Measurements from ENCODE around the gene EVPL. TPM values are rescaled to one million over a fixed set of nuclear protein-coding genes. Genes with fewer than 3 reads are reported as not detected.

The EVPL gene
- total and polyA plus RNA-seq, 2 of the 13 experiments (the other 11 are each of a cell fraction or from before 2014, with no cell fraction given) = 2.1 to 8.2 TPM

DNA sequence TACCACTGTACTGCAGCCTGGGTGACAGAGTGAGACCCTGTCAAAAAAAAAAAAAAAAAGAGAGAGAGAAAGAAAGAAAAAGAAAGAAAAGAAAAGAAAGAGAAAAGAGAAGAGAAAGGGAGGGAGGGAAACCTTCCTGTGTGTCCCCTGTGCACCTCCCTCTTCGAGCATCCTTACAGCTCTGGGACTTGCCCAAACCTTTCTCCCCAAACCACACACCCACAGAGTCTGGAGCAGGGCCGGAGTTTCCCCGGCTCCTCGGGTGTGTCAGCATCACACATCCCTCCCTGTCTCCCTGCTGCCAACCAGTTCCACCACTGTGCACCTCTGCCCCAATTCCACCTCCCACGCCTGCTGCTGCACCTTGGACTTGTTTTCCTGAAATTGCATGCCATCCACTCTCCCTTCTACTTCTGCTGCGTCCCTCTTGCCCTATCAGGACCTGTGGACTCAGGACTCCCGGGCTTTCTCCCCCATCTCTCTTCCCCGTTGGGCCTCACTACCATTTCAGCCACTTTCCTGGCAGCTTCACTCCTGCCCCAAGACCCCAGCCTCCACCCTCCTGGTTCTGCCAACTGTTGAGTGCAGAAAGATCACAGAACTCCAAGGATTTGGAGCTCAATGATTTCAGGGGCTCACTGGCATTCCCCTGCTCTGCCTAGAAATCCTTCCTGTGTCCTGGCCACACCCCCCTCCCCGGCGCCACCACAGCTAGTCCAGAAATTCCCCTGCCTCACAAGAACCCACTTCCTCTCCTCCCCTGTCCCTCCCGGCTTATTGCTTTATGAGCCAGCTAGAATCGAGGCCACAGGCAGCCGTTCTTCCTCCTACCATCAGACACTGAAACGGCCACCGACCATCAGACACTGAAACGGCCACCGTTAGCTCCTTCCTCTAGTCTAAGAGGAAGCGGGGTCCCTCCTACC, 30.2 kb downstream of the EVPL start (continued):
- TF ChIP-seq, protein P1, sequence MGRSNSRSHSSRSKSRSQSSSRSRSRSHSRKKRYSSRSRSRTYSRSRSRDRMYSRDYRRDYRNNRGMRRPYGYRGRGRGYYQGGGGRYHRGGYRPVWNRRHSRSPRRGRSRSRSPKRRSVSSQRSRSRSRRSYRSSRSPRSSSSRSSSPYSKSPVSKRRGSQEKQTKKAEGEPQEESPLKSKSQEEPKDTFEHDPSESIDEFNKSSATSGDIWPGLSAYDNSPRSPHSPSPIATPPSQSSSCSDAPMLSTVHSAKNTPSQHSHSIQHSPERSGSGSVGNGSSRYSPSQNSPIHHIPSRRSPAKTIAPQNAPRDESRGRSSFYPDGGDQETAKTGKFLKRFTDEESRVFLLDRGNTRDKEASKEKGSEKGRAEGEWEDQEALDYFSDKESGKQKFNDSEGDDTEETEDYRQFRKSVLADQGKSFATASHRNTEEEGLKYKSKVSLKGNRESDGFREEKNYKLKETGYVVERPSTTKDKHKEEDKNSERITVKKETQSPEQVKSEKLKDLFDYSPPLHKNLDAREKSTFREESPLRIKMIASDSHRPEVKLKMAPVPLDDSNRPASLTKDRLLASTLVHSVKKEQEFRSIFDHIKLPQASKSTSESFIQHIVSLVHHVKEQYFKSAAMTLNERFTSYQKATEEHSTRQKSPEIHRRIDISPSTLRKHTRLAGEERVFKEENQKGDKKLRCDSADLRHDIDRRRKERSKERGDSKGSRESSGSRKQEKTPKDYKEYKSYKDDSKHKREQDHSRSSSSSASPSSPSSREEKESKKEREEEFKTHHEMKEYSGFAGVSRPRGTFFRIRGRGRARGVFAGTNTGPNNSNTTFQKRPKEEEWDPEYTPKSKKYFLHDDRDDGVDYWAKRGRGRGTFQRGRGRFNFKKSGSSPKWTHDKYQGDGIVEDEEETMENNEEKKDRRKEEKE (IDR thresholded peaks at IDR 0.05) = no peak
- TF ChIP-seq REXO4 (CRISPR knock-in tag; IDR thresholded peaks at IDR 0.05; ENCODE audit: borderline replicate concordance) (no peak), XBP1 (CRISPR knock-in tag; IDR thresholded peaks at IDR 0.05) (no peak), HCFC1 (IDR thresholded peaks at IDR 0.05; ENCODE audit: low read depth, low read length) (no peak), FOXJ3 (CRISPR knock-in tag; IDR thresholded peaks at IDR 0.05; ENCODE audit: borderline replicate concordance) (0 out of 2 replicates have a peak, but pooled peaks have one; percentile 27), NFE2L1 (CRISPR knock-in tag; IDR thresholded peaks at IDR 0.05; ENCODE audit: borderline replicate concordance) (no peak), U2AF1 (optimal IDR thresholded peaks at IDR 0.05; ENCODE audit: low read depth, low read length) (no peak), NFRKB (IDR thresholded peaks at IDR 0.05) (no peak), CENPX (CRISPR knock-in tag; IDR thresholded peaks at IDR 0.05) (no peak), ZNF34 (CRISPR knock-in tag; IDR thresholded peaks at IDR 0.05; ENCODE audit: borderline replicate concordance) (no peak), ZFYVE20 (CRISPR knock-in tag; IDR thresholded peaks at IDR 0.05; ENCODE audit: borderline replicate concordance, low read depth) (no peak), WIZ (CRISPR knock-in tag; IDR thresholded peaks at IDR 0.05) (no peak), REL (CRISPR knock-in tag; conservative IDR thresholded peaks at IDR 0.05) (no peak), MIXL1 (CRISPR knock-in tag; IDR thresholded peaks at IDR 0.05) (peak; percentile 87; the same call in 1 of the 2 replicates), ZNF546 (CRISPR knock-in tag; conservative IDR thresholded peaks at IDR 0.05) (peak; percentile 86)
- TF ChIP-seq, protein P2, sequence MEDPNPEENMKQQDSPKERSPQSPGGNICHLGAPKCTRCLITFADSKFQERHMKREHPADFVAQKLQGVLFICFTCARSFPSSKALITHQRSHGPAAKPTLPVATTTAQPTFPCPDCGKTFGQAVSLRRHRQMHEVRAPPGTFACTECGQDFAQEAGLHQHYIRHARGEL (CRISPR knock-in tag; IDR thresholded peaks at IDR 0.05) = no peak
- TF ChIP-seq, protein P3, sequence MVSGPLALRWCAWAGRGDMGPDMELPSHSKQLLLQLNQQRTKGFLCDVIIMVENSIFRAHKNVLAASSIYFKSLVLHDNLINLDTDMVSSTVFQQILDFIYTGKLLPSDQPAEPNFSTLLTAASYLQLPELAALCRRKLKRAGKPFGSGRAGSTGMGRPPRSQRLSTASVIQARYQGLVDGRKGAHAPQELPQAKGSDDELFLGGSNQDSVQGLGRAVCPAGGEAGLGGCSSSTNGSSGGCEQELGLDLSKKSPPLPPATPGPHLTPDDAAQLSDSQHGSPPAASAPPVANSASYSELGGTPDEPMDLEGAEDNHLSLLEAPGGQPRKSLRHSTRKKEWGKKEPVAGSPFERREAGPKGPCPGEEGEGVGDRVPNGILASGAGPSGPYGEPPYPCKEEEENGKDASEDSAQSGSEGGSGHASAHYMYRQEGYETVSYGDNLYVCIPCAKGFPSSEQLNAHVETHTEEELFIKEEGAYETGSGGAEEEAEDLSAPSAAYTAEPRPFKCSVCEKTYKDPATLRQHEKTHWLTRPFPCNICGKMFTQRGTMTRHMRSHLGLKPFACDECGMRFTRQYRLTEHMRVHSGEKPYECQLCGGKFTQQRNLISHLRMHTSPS (CRISPR knock-in tag; IDR thresholded peaks at IDR 0.05; ENCODE audit: low read depth) = peak; percentile 97
- TF ChIP-seq, protein P4, sequence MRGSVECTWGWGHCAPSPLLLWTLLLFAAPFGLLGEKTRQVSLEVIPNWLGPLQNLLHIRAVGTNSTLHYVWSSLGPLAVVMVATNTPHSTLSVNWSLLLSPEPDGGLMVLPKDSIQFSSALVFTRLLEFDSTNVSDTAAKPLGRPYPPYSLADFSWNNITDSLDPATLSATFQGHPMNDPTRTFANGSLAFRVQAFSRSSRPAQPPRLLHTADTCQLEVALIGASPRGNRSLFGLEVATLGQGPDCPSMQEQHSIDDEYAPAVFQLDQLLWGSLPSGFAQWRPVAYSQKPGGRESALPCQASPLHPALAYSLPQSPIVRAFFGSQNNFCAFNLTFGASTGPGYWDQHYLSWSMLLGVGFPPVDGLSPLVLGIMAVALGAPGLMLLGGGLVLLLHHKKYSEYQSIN (CRISPR knock-in tag; IDR thresholded peaks at IDR 0.05; ENCODE audit: borderline replicate concordance) = no peak
- TF ChIP-seq, protein P5, sequence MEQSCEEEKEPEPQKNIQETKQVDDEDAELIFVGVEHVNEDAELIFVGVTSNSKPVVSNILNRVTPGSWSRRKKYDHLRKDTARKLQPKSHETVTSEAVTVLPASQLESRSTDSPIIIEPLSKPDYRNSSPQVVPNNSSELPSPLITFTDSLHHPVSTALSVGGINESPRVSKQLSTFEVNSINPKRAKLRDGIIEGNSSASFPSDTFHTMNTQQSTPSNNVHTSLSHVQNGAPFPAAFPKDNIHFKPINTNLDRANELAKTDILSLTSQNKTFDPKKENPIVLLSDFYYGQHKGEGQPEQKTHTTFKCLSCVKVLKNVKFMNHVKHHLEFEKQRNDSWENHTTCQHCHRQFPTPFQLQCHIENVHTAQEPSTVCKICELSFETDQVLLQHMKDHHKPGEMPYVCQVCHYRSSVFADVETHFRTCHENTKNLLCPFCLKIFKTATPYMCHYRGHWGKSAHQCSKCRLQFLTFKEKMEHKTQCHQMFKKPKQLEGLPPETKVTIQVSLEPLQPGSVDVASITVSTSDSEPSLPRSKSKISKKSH (CRISPR knock-in tag; IDR thresholded peaks at IDR 0.05; ENCODE audit: borderline replicate concordance) = no peak

Data from HepG2 (cell line).